Natural killer cell (primary cell): ENCODE results near the gene DDX42. TPM values are rescaled to one million over a fixed set of nuclear protein-coding genes. Genes with fewer than 3 reads are reported as not detected.
A peak's percentile ranks its signal among the peaks of the same experiment; 100 is the strongest.

Experiments
- ATAC-seq, 3 donors: fragments of 150-1000 bp in 2 of 3; fragments of 200-7000 bp in 1 of 3; cut with Tn5 transposase; 1 replicate in 1 of 3; 2 replicates in 2 of 3; pipeline ENCODE4 v1.10.0; 2021; ENCODE audit warnings: mild to moderate bottlenecking in 2 of 3, moderate library complexity in 2 of 3
- DNase-seq, 2 donors: peaks; one replicate each; pipeline versions ENCODE4 v3.0.0 to v3.0.0-alpha.2; 2013 to 2021; ENCODE audit warnings: mixed read lengths in 1 of 2
- H3K27ac ChIP-seq: one replicate; pipeline ENCODE4 v1.5.1; 2013; ENCODE audit warnings: mild to moderate bottlenecking, low read length
- H3K27me3 ChIP-seq: one replicate; pipeline ENCODE4 v1.6.1; 2013; ENCODE audit warnings: low read length; ENCODE audit not compliant: control insufficient read depth, insufficient read depth
- H3K36me3 ChIP-seq: one replicate; pipeline ENCODE4 v1.6.1; 2013; ENCODE audit warnings: low read length; ENCODE audit not compliant: control insufficient read depth, insufficient read depth
- H3K4me1 ChIP-seq: one replicate; pipeline ENCODE4 v1.6.1; 2013; ENCODE audit warnings: low read length; ENCODE audit not compliant: control insufficient read depth, insufficient read depth
- H3K4me3 ChIP-seq: one replicate; pipeline ENCODE4 v1.5.1; 2013; ENCODE audit warnings: low read length
- H3K9me3 ChIP-seq: one replicate; pipeline ENCODE4 v1.6.1; 2013; ENCODE audit warnings: low read length; ENCODE audit not compliant: control insufficient read depth, insufficient read depth
- H3K27ac Mint-ChIP-seq, 2 donors: one replicate each; pipeline ENCODE4 v1.8.0; 2022; ENCODE audit warnings: mild to moderate bottlenecking in 2 of 2, mixed read lengths in 2 of 2, moderate library complexity in 1 of 2
- H3K27me3 Mint-ChIP-seq, 2 donors: one replicate each; pipeline ENCODE4 v1.8.0; 2022; ENCODE audit warnings: low read depth in 2 of 2, mixed read lengths in 2 of 2
- H3K36me3 Mint-ChIP-seq: one replicate; pipeline ENCODE4 v1.8.0; 2022; ENCODE audit warnings: mixed read lengths
- H3K4me1 Mint-ChIP-seq, 2 donors: one replicate each; pipeline ENCODE4 v1.8.0; 2022; ENCODE audit warnings: mixed read lengths in 2 of 2
- H3K4me3 Mint-ChIP-seq: one replicate; pipeline ENCODE4 v1.8.0; 2022; ENCODE audit warnings: mild to moderate bottlenecking, moderate library complexity, mixed read lengths
- H3K9me3 Mint-ChIP-seq, 2 donors: one replicate each; pipeline ENCODE4 v1.8.0; 2022; ENCODE audit warnings: mixed read lengths in 2 of 2
- WGBS: methylation state at CpG from one replicate; pipeline ENCODE4 v1.1.7; 2013; ENCODE audit warnings: missing lambda C conversion rate; ENCODE audit not compliant: insufficient coverage; 5-methylcytosine and 5-hydroxymethylcytosine counted together
- intact Hi-C: fragments of 100-400 bp; cut with micrococcal nuclease; formaldehyde crosslinking; loops from one replicate; pipeline ENCODE4 v1.14.2; 2022
- total RNA-seq, 4 donors: library from RNA; stranded (reverse); fragments of 120-200 nt in 1 of 4; gene quantifications; one replicate each; pipeline versions ENCODE4 v1.2.3 to v1.2.4, GENCODE V29; 2013 to 2022
- TF ChIP-seq, protein P1 (sequence below): fragments of 200-600 bp; IDR thresholded peaks from one replicate; pipeline ENCODE4 v1.8.0; 2022; ENCODE audit warnings: antibody characterized with exemption

The DDX42 gene
- total RNA-seq, 3 donors from 2014 or later (not counting 1 experiment from before 2014, with no cell fraction given), result 80.1 to 127 (median 110) TPM

DNA sequence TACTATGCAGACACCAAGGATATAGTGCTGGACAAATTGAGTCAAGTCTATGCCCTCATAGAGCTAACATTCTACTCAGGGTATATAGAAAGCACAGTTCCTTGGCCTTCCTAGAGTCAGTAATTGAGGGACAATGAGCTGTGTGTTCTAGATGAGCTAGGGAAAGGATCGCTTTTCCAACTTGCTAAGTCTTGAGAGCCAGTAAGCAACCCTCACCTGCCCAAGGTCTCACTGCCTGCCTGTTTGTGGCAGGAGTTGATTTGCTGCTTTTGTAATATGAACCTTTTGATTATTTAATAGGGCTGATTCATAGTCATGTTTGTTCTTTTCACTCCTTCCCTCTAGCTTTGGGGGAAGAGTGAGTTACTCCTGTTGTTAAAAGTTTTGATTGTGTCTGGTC, 6.5 kb downstream of the DDX42 start:
- Mint-ChIP-seq H3K4me3 (no peak overlapping the region), H3K36me3 (no peaks in the 10 kb centered on the region), H3K4me1 (peaks cover 44 to 61% of the 10 kb centered on the region in 2 donors), H3K27ac (peak overlapping the region in 1 of 2 donors; percentile 37), H3K9me3 (no peaks in the 10 kb centered on the region), H3K27me3 (no peaks in the 10 kb centered on the region)
- Histone ChIP-seq H3K27me3 (no peaks in the 10 kb centered on the region), H3K9me3 (no peaks in the 10 kb centered on the region), H3K27ac (no peak overlapping the region), H3K36me3 (peaks cover 24% of the 10 kb centered on the region), H3K4me1 (peaks cover 2% of the 10 kb centered on the region), H3K4me3 (no peak overlapping the region)
- WGBS, result 89% methylated on average over 1 of the region's 1 CpG
- no peak for DNase-seq
- TF ChIP-seq, protein P1, sequence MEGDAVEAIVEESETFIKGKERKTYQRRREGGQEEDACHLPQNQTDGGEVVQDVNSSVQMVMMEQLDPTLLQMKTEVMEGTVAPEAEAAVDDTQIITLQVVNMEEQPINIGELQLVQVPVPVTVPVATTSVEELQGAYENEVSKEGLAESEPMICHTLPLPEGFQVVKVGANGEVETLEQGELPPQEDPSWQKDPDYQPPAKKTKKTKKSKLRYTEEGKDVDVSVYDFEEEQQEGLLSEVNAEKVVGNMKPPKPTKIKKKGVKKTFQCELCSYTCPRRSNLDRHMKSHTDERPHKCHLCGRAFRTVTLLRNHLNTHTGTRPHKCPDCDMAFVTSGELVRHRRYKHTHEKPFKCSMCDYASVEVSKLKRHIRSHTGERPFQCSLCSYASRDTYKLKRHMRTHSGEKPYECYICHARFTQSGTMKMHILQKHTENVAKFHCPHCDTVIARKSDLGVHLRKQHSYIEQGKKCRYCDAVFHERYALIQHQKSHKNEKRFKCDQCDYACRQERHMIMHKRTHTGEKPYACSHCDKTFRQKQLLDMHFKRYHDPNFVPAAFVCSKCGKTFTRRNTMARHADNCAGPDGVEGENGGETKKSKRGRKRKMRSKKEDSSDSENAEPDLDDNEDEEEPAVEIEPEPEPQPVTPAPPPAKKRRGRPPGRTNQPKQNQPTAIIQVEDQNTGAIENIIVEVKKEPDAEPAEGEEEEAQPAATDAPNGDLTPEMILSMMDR, result no peak
- ATAC-seq, result no peak
- intact Hi-C loops, result no loop called here

- H3K27ac ChIP-seq, result no peak overlapping the region
- peaks cover 40 to 60% of the 10 kb centered on the region in 2 donors for H3K4me1 Mint-ChIP-seq
- peak overlapping the region in 1 of 2 donors; percentile 2 for H3K27ac Mint-ChIP-seq
- no peak overlapping the region for H3K4me3 ChIP-seq
- H3K36me3 Mint-ChIP-seq, result no peaks in the 10 kb centered on the region
- peaks cover 24% of the 10 kb centered on the region for H3K36me3 ChIP-seq
- no peaks in the 10 kb centered on the region for H3K4me1 ChIP-seq
- intact Hi-C loops, result no loop called here
- H3K9me3 Mint-ChIP-seq, result no peaks in the 10 kb centered on the region
- TF ChIP-seq, protein P1, result no peak
- no peaks in the 10 kb centered on the region for H3K27me3 Mint-ChIP-seq
- ATAC-seq (no peak), DNase-seq (no peak)
- H3K4me3 Mint-ChIP-seq, result no peak overlapping the region
- H3K9me3 ChIP-seq, result no peaks in the 10 kb centered on the region
- H3K27me3 ChIP-seq, result no peaks in the 10 kb centered on the region
- WGBS, result 98% methylated on average over 4 of the region's 4 CpGs
Observed at GRCh38 chr17:63780928-63781327, 7.0 kb downstream of the DDX42 start.

DNA sequence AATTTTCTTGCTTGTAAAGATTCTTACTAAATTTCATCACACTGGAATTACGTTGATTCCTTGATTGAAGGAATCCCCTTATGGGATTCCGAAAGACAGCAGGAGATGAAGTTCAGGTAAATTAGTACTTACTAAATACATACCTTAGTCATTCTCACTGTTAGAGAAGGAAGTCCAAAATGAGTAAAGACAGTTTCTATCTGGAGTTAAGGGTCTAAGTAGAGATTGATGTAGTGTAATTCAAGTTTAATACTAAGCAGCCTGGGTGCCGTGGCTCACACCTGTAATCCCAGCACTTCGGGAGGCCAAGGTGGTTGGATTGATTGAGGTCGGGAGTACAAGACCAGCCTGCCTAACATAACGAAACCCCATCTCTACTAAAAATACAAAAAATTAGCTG, 9.6 kb downstream of the DDX42 start:
- Histone ChIP-seq H3K4me1 (no peaks in the 10 kb centered on the region), H3K27me3 (no peaks in the 10 kb centered on the region), H3K36me3 (peaks cover 26% of the 10 kb centered on the region), H3K4me3 (no peak overlapping the region), H3K27ac (no peak overlapping the region), H3K9me3 (no peaks in the 10 kb centered on the region)
- Mint-ChIP-seq H3K36me3 (no peaks in the 10 kb centered on the region), H3K4me3 (no peak overlapping the region), H3K4me1 (peaks cover 23 to 46% of the 10 kb centered on the region in 2 donors), H3K27ac (peak overlapping the region; percentile 16 to 31), H3K9me3 (no peaks in the 10 kb centered on the region), H3K27me3 (no peaks in the 10 kb centered on the region)
- ATAC-seq, result no peak
- intact Hi-C loops, result no loop called here
- no peak for DNase-seq
- TF ChIP-seq, protein P1, result no peak
- WGBS, result 81% methylated on average over 2 of the region's 6 CpGs

- H3K36me3 Mint-ChIP-seq, result no peaks in the 10 kb centered on the region
- WGBS, result no CpG with 5 or more reads among the region's 1 CpG
Observed at GRCh38 chr17:63785556-63785955, 11.6 kb downstream of the DDX42 start.

More at GRCh38 chr17:63785556-63785955, 11.6 kb downstream of the DDX42 start:
- no peak overlapping the region for H3K27ac ChIP-seq
- Mint-ChIP-seq H3K27ac (peak overlapping the region in 1 of 2 donors; percentile 21), H3K4me1 (peaks cover 18 to 34% of the 10 kb centered on the region in 2 donors), H3K9me3 (no peaks in the 10 kb centered on the region), H3K27me3 (no peaks in the 10 kb centered on the region), H3K4me3 (no peak overlapping the region)
- no peak overlapping the region for H3K4me3 ChIP-seq
- intact Hi-C loops, result no loop called here
- H3K36me3 ChIP-seq, result peaks cover 37% of the 10 kb centered on the region
- H3K4me1 ChIP-seq, result no peaks in the 10 kb centered on the region
- H3K9me3 ChIP-seq, result no peaks in the 10 kb centered on the region
- no peaks in the 10 kb centered on the region for H3K27me3 ChIP-seq
- DNase-seq (no peak), ATAC-seq (no peak)
- TF ChIP-seq, protein P1, result no peak
